ENCODE measurements around the gene FGF11.
A peak's percentile ranks its signal among the peaks of the same experiment; 100 is the strongest.

Gene FGF11

GRCh38 chr17:7431231-7431630 lies 8.1 kb upstream of the FGF11 start:
- no peak overlapping the region for H3K4me3 ChIP-seq (ENCODE audit: low read length)
- no peak for TF ChIP-seq ZNF274 (IDR thresholded peaks at IDR 0.05; ENCODE audit: low read depth, low read length)

GRCh38 chr17:7432296-7432695 lies 7.0 kb upstream of the FGF11 start:
- no peak overlapping the region for H3K4me3 ChIP-seq (ENCODE audit: low read length)
- TF ChIP-seq ZNF274 (IDR thresholded peaks at IDR 0.05; ENCODE audit: low read depth, low read length): no peak

GRCh38 chr17:7435676-7436555 lies 3.4 kb upstream of the FGF11 start:
- TF ChIP-seq ZNF274 (IDR thresholded peaks at IDR 0.05; ENCODE audit: low read depth, low read length): no peak
- H3K4me3 ChIP-seq (ENCODE audit: low read length): peak overlapping the region; percentile 61

GRCh38 chr17:7436556-7437368 lies 2.5 kb upstream of the FGF11 start:
- peak overlapping the region; percentile 61; the same call in 1 of the 2 replicates for H3K4me3 ChIP-seq (ENCODE audit: low read length)
- TF ChIP-seq ZNF274 (IDR thresholded peaks at IDR 0.05; ENCODE audit: low read depth, low read length): no peak

GRCh38 chr17:7437369-7437863 lies 1.9 kb upstream of the FGF11 start:
- no peak for TF ChIP-seq ZNF274 (IDR thresholded peaks at IDR 0.05; ENCODE audit: low read depth, low read length)

GRCh38 chr17:7437950-7438614 lies 1.2 kb upstream of the FGF11 start:
- no peak for TF ChIP-seq ZNF274 (IDR thresholded peaks at IDR 0.05; ENCODE audit: low read depth, low read length)
- H3K4me3 ChIP-seq (ENCODE audit: low read length): peak overlapping the region; percentile 3; the same call in 1 of the 2 replicates

More at GRCh38 chr17:7437369-7437863, 1.9 kb upstream of the FGF11 start:
- H3K4me3 ChIP-seq (ENCODE audit: low read length): no peak overlapping the region; the same call in 1 of the 2 replicates

GRCh38 chr17:7438656-7439460 lies 454 bp upstream of the FGF11 start:
- TF ChIP-seq ZNF274 (IDR thresholded peaks at IDR 0.05; ENCODE audit: low read depth, low read length): no peak
- no peak overlapping the region; the same call in 1 of the 2 replicates for H3K4me3 ChIP-seq (ENCODE audit: low read length)

GRCh38 chr17:7440113-7440833 lies 961 bp downstream of the FGF11 start:
- no peak for TF ChIP-seq ZNF274 (IDR thresholded peaks at IDR 0.05; ENCODE audit: low read depth, low read length)
- H3K4me3 ChIP-seq (ENCODE audit: low read length): peak overlapping the region; percentile 55; the same call in 1 of the 2 replicates

GRCh38 chr17:7440834-7441195 lies 1.5 kb downstream of the FGF11 start:
- TF ChIP-seq ZNF274 (IDR thresholded peaks at IDR 0.05; ENCODE audit: low read depth, low read length): no peak
- no peak overlapping the region; the same call in 1 of the 2 replicates for H3K4me3 ChIP-seq (ENCODE audit: low read length)

GRCh38 chr17:7441266-7441665 lies 2.0 kb downstream of the FGF11 start:
- no peak for TF ChIP-seq ZNF274 (IDR thresholded peaks at IDR 0.05; ENCODE audit: low read depth, low read length)
- H3K4me3 ChIP-seq (ENCODE audit: low read length): no peak overlapping the region

- H3K4me3 ChIP-seq (ENCODE audit: low read length): no peak overlapping the region
- TF ChIP-seq ZNF274 (IDR thresholded peaks at IDR 0.05; ENCODE audit: low read depth, low read length): no peak
These were observed 2.8 kb downstream of the FGF11 start for GRCh38 chr17:7442142-7442541.
